Aorta (tissue), 5 donors: ENCODE results near the gene RAMAC. TPM values are rescaled to one million over a fixed set of nuclear protein-coding genes. Genes with fewer than 3 reads are reported as not detected.

Experiments
- ATAC-seq: fragments of 200-7000 bp; cut with Tn5 transposase; one replicate; pipeline ENCODE4 v1.9.1; 2022; ENCODE audit warnings: moderate library complexity; ENCODE audit not compliant: low FRiP score
- DNase-seq, 2 donors: peaks; one replicate each; pipeline ENCODE4 v3.0.0-alpha.2; 2020
- H3K27ac ChIP-seq, 2 donors: one replicate each; pipeline ENCODE4 v1.5.1; 2013; ENCODE audit warnings: low read length in 2 of 2, mild to moderate bottlenecking in 2 of 2, moderate library complexity in 2 of 2, control low read depth in 1 of 2, inconsistent platforms in 1 of 2, low read depth in 1 of 2
- H3K27me3 ChIP-seq, 2 donors: one replicate each; pipeline ENCODE4 v1.6.1; 2013; ENCODE audit warnings: control low read depth in 1 of 2, low read length in 1 of 2, mild to moderate bottlenecking in 1 of 2, moderate library complexity in 1 of 2; ENCODE audit not compliant: insufficient read depth in 2 of 2, control insufficient read depth in 1 of 2
- H3K36me3 ChIP-seq, 2 donors: one replicate each; pipeline ENCODE4 v1.6.1; 2013; ENCODE audit warnings: control low read depth in 1 of 2, low read length in 1 of 2, mild to moderate bottlenecking in 1 of 2; ENCODE audit not compliant: insufficient read depth in 2 of 2, control insufficient read depth in 1 of 2
- H3K4me1 ChIP-seq, 2 donors: one replicate each; pipeline ENCODE4 v1.6.1; 2013; ENCODE audit warnings: low read length in 2 of 2, control low read depth in 1 of 2, mild to moderate bottlenecking in 1 of 2, moderate library complexity in 1 of 2; ENCODE audit not compliant: insufficient read depth in 2 of 2, control insufficient read depth in 1 of 2
- H3K4me3 ChIP-seq, 2 donors: one replicate each; pipeline ENCODE4 v1.5.1; 2013; ENCODE audit warnings: low read length in 2 of 2, control low read depth in 1 of 2, mild to moderate bottlenecking in 1 of 2
- H3K9me3 ChIP-seq: one replicate; pipeline ENCODE4 v1.6.1; 2013; ENCODE audit warnings: mild to moderate bottlenecking, low read length; ENCODE audit not compliant: control insufficient read depth
- WGBS, 2 donors: extraction: QIAGEN DNeasy Blood & Tissue Kit; methylation state at CpG; one replicate each; pipeline ENCODE4 v1.1.7; 2013; 5-methylcytosine and 5-hydroxymethylcytosine counted together
- intact Hi-C, 2 donors: fragments of 100-400 bp; cut with DNase I; formaldehyde crosslinking; loops; one replicate each; pipeline versions ENCODE4 v1.14.2 to v1.15.0; 2022
- polyA plus RNA-seq, 2 donors: library from polyadenylated mRNA; stranded (reverse); fragments of 200-250 nt; gene quantifications; one replicate each; pipeline ENCODE4 v1.2.3, GENCODE V29; 2013
- total RNA-seq, 2 donors: library from RNA; stranded (reverse); fragmentation: NEBNext Ultra II Directional; extraction: Animal tissue kit (Norgen Biotek cat#: 25700); gene quantifications; one replicate each; pipeline ENCODE4 v1.2.1, GENCODE V29; 2021
- donor health status: healthy with polysubstance abuse.
- donor health status: Bipolar disorder and iron deficiency.
- donor health status: DM: no; HTN: no; CAD: no.
- donor health status: DM: no; HTN: no; CAD: no.
- donor health status: DM: yes; HTN: yes; CAD: no.

The RAMAC gene
- total and polyA plus RNA-seq, 4 donors: 11.5 to 24.3 (median 13.5) TPM

DNA sequence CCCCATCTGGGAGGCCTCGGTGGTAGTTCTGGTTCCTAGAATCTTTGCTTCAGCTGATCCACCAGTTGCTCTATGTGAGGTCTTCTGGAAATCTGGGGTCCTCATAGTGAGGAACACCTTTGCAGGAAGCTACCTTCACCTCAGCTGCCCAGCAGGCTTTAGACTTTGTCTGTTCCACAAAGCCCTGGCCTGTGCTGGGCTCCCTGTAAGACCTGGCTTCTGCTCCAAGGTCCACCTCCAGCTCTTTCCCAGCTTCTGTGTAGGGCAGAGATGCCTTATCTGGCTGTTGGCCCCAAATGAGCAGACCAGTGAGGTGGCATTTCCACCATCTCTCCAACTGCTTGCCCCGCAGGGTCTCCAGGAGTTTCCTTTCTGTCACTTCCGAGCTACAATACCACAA is 25.2 kb upstream of the RAMAC start:
- Histone ChIP-seq H3K9me3 (no peaks in the 10 kb centered on the region), H3K4me3 (no peak overlapping the region), H3K27ac (no peak overlapping the region), H3K36me3 (no peaks in the 10 kb centered on the region), H3K27me3 (no peaks in the 10 kb centered on the region), H3K4me1 (no peaks in the 10 kb centered on the region)
- WGBS, 2 donors: 88 to 90% methylated on average over 3 of the region's 3 CpGs
- intact Hi-C loops: no loop called here
- ATAC-seq (no peak), DNase-seq (no peak)

DNA sequence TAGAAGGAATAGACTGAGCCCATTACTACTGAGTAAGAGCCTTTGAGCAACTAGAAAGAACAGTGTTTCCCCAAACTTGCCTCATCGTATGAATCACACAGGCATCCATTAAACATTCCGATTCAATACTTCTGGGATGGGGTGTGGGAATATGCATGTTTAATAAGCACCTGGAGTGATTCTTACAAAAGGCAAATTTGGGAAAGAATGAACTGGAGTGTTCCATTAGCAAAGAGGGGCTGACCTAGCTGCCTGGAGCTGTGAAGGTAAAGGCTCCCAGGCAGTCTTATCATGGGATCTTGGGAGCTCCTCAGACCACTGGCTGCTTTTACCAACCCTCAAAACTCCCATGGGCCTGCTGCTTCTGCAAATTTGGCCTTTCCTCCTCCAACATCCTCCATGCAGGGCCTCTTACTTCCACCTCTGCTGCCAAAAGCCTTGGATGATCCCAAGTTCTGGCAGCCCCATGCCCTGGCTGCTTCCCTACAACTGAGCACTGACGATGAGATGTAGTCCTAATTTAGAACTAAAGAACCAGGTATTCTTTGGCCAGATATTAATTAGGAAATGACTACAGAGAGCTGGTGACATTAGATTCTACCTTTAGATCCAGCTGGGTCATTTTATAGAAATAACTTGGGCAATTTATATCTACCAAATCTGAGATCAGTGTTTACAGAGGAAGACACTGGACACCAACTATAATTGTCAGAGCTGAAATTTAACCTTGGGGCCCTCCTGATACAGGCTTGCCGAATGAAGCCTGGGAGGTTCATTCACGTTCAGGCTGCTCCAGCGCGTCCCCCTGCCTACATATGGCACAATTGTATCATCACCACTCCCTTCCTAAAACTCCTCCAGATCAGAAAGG is 22.3 kb upstream of the RAMAC start:
- WGBS, 2 donors: 81% methylated on average over 7 of the region's 7 CpGs
- intact Hi-C loops: no loop called here
- Histone ChIP-seq H3K36me3 (peaks cover 0 to 2% of the 10 kb centered on the region in 2 donors), H3K4me1 (no peaks in the 10 kb centered on the region), H3K27me3 (no peaks in the 10 kb centered on the region), H3K27ac (no peak overlapping the region), H3K4me3 (no peak overlapping the region), H3K9me3 (no peaks in the 10 kb centered on the region)
- no peak for ATAC-seq
- DNase-seq: no peak

DNA sequence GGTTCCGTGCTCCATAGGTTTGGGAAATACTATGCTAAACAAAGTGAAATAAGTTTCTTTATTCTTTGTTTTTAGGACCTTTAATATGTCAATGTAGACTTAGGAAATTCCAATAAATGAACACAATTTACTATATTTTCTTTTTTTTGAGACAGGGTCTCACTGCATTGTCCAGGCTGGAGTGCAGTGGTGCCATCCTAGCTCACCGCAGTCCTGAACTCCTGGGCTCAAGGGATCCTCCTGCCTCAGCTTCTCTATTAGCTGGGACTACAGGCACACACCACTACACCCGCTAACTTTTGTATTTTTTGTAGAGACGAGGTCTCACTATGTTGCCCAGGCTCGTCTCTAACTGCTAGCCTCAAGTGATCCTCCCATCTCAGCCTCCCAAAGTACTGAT is 21.1 kb upstream of the RAMAC start:
- Histone ChIP-seq H3K27me3 (no peaks in the 10 kb centered on the region), H3K9me3 (no peaks in the 10 kb centered on the region), H3K27ac (no peak overlapping the region), H3K36me3 (peaks cover 0 to 2% of the 10 kb centered on the region in 2 donors), H3K4me1 (no peaks in the 10 kb centered on the region), H3K4me3 (no peak overlapping the region)
- DNase-seq: no peak
- intact Hi-C loops: no loop called here
- WGBS, 2 donors: 94% methylated on average over 5 of the region's 5 CpGs
- no peak for ATAC-seq

DNA sequence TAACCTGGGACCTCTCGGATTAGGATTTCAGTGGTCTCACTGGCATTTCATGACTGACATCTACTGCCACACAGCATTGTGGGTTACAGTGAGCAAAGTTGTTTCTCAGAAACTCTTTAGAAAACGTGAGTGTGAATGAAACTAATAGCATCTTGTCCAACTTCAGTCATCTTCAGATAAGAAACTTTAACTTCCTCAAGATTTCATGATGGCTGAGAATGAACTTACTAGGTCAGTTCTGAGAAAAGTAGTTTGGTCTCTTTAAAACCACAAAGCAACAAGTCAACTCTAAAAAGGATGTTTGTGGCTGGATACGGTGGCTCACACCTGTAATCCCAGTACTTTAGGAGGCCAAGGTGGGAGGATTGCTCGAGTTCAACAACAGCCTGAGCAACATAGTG is 19.3 kb upstream of the RAMAC start:
- peaks cover 0 to 2% of the 10 kb centered on the region in 2 donors for H3K36me3 ChIP-seq
- 70 to 72% methylated on average over 4 of the region's 4 CpGs for WGBS, 2 donors
- H3K9me3 ChIP-seq: no peaks in the 10 kb centered on the region
- H3K27me3 ChIP-seq: no peaks in the 10 kb centered on the region
- intact Hi-C loops: no loop called here
- H3K4me1 ChIP-seq: no peaks in the 10 kb centered on the region
- no peak overlapping the region for H3K4me3 ChIP-seq
- ATAC-seq: no peak
- H3K27ac ChIP-seq: no peak overlapping the region
- DNase-seq: no peak

DNA sequence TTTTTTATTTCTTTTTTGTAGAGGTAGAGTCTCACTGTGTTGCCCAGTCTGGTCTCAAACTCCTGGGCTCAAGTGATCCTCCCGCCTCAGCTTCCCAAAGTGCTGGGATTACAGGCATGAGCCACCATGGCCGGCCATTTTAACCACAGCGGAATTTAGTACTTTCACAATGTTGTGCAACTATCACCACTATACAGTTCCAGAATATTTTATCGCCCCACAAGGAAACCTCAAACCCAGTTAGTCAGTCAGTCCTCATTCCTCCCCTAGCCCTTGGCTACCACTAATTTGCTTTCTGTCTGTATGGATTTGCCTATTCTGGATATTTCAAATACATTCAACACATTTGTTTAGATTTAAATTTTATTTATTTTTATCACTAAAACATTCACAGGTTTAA is 17.9 kb upstream of the RAMAC start:
- ATAC-seq: no peak

DNA sequence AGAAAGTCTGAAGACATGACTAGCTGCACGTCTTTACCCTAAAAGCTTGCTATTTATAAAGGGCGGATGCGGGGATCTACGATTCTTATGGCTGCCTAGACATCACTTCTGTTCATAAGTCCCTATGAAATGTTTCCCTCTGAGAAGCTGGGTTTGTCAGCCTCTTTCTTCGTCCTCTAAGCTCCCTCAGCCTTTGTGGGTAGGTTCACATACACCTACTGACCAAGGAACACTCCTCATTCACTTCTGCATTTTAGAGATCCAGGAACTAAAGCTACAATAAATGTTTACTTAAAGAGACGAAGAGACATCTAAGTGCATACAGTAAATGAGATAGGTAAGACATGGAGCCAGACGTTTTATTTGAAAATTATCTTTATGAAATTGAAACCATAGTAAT is 16.7 kb upstream of the RAMAC start:
- H3K4me3 ChIP-seq: no peak overlapping the region
- intact Hi-C loops: no loop called here
- ATAC-seq (no peak), DNase-seq (no peak)
- H3K9me3 ChIP-seq: no peaks in the 10 kb centered on the region
- no peaks in the 10 kb centered on the region for H3K4me1 ChIP-seq
- peaks cover 0 to 2% of the 10 kb centered on the region in 2 donors for H3K36me3 ChIP-seq
- no peaks in the 10 kb centered on the region for H3K27me3 ChIP-seq
- no peak overlapping the region for H3K27ac ChIP-seq
- WGBS, 2 donors: 82 to 83% methylated on average over 7 of the region's 7 CpGs

More for the DNA sequence above, 17.9 kb upstream of the RAMAC start:
- Histone ChIP-seq H3K4me1 (no peaks in the 10 kb centered on the region), H3K27ac (no peak overlapping the region), H3K27me3 (no peaks in the 10 kb centered on the region), H3K9me3 (no peaks in the 10 kb centered on the region), H3K4me3 (no peak overlapping the region), H3K36me3 (peaks cover 0 to 2% of the 10 kb centered on the region in 2 donors)
- 89 to 93% methylated on average over 4 of the region's 4 CpGs for WGBS, 2 donors
- DNase-seq: no peak
- intact Hi-C loops: no loop called here

DNA sequence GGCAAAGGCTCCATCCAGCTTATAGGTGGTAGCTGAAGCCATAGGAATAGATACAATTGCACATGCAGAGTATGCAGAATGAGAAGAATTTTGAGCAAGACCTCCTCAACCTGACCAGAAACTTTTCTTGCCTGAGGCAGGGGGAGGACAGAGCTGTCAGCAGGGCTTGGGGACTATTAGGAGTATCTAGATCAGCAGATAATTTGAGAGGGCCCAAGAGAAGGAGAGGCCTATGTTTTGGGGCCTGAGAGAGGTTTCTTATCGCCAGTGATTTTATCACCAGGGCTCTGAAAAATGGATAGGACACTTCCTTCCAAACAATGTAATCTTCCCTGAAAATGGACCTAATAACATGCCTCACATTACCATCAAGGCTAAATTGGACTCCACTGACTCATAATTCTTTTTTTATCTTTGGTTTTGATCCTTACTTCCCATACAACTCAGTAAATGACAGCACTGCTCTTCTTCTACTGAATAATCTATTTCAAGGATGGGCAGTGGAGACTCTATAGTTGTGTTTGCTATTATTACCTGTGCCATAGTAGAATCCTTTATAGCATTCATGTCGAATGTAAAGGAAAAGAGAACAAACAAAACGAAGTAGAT is 15.8 kb upstream of the RAMAC start:
- Histone ChIP-seq H3K4me3 (no peak overlapping the region), H3K27me3 (no peaks in the 10 kb centered on the region), H3K4me1 (no peaks in the 10 kb centered on the region), H3K9me3 (no peaks in the 10 kb centered on the region), H3K27ac (no peak overlapping the region), H3K36me3 (peaks cover 0 to 2% of the 10 kb centered on the region in 2 donors)
- WGBS, 2 donors: 29 to 36% methylated on average over 3 of the region's 3 CpGs
- intact Hi-C loops: no loop called here
- ATAC-seq (no peak), DNase-seq (no peak)

DNA sequence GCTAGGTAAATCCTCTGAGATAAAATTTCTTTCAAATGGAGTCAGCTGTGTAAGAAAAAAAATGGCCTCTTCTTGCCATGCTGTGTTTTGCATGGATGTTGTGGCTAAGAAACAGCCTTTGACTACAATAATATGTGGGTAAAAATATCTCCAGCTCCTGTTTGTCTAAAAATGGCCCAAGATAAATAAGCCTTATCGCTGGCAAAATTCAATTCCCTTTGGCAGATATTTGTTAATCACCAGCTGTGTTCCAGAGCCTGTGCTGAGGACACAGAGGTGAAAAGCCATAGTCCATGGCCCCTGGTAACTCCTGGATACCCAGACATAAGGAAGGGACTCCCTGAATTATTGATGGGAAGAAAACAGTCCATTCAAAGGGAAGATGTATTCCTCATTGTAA is 15.3 kb upstream of the RAMAC start:
- Histone ChIP-seq H3K27ac (no peak overlapping the region), H3K27me3 (no peaks in the 10 kb centered on the region), H3K36me3 (peaks cover 0 to 2% of the 10 kb centered on the region in 2 donors), H3K4me1 (no peaks in the 10 kb centered on the region), H3K4me3 (no peak overlapping the region), H3K9me3 (no peaks in the 10 kb centered on the region)
- intact Hi-C loops: no loop called here
- WGBS, 2 donors: 4 to 9% methylated on average over 1 of the region's 1 CpG
- ATAC-seq (no peak), DNase-seq (no peak)
